HG03280 (cell line): ENCODE results near the gene ZNF532.
"Not testable (repeated sequence)": the region's sequence is repeated elsewhere in the genome, so short reads cannot be mapped to it uniquely, and the experiment has no call there.

Experiments
- ATAC-seq: cut with Tn5 transposase; IDR thresholded peaks from one replicate; pipeline ENCODE4 v1.9.1; 2021; ENCODE audit warnings: mild to moderate bottlenecking, moderate library complexity; ENCODE audit not compliant: unreplicated experiment

The ZNF532 gene

DNA sequence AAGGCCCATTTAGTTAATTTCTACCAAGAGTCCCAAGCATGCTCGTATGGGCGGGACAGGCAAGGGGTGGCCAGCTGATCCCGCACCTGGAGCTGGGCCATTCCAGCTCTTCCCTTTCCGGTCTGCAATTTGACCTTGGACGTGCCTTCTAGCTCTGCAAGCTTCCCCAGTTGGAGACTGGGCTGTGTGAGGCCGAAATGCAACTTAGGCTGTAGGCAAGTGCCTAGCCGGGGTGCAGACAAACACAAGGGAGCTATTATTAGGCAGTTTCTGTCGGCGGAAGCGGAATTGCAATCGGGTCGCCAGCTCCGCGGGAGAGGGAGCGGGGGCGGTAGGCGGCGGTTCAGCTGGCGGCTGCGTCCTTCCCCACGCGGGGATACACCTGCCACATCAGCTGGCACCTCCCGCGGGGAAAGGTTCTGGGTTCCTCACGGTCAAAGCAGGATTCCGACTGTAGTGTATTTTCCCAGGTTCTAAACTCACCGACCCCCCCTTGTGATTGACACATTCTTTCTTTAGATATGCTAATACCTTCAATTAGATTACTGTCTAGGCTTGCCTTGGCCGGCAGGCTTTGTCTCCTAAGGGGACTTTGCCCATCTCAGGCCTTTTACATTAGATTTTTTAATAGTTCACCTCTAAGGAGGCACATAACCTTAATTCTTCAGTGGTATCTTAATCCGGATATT is 17.1 kb upstream of the ZNF532 start:
- no peak for ATAC-seq

DNA sequence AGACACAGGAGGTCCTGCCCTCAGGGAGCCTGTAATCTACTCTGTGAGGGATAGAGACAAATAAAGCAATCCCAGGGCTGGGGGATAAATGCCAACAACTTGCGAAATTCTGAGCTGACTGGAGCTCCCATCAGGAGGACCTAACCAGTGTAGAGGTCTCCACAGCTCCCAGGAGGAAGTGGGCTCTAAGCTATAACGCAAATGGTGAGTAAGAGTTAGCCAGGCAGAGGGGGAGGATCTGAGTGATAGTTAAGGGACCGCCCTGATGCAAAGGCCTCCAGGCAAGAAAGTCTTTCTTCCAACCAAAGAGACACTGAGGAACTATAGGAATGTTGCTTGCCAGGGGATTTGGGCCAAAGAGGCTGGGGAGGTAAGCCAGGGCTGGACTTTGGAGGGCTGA is 16.0 kb upstream of the ZNF532 start:
- ATAC-seq, result no peak

DNA sequence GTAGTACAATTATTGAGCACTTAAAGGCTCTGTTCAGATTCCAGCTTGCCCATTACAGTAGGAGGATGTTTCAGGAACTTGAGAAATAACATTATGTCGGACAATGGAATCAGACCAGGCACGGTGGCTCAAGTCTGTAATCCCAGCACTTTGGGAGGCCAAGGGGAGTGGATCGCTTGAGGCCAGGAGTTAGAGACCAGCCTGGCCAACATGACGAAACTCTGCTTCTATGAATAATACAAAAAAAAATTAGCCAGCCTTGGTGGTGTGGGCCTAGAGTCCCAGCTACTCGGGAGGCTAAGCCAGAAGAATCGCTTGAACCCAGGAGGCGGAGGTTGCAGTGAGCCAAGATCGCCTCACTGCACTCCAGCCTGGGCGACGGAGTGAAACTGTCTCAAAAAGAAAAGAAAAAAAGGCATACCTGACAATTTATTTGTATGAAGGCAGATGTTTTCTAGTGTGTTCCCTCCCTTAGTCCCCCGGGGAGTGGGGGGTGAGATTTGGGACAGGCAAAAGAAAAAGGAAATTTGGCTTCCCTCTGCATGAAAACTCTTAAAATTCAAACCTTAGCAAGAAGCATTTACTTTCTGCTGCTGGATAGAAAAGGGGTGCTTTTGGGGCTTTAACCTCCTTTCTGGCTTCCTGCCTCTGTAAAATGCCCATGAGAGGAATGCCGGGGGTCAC is 13.7 kb upstream of the ZNF532 start:
- ATAC-seq, result no peak

DNA sequence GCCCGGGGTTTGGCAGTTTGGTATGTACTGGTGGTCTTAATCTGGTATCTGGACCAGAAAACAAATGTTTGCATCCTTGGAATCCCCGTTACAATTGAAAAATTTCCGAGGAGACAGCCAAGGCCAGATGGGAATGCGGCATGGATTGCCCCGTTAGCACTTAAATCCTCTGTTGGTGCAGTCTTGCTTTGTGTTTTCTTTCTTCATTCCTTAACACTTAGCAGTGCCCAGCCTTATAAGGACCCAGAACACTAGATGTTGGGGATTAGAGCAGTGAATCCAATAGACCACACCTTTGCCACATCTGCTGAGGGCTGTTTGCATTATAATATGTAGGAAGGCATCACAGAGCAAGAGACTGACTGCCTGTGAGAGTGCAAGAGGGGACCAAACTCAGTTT is 12.8 kb upstream of the ZNF532 start:
- ATAC-seq, result no peak

DNA sequence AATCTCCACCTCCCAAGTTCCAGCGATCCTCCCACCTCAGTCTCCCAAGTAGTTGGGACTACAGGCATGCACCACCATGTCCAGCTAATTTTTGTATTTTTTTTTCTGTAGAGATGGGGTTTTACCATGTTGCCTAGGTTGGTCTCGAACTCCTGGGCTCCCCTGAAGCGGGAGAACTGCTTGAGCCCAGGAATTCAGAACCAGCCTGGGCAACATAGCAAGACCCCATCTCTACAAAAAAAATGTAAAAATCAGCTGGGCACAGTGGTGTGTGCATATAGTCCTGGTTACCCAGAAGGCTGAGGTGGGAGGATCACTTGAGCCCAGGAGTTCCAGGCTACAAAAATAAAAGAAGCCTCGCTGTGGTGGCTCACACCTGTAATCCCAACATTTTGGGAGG is 12.0 kb upstream of the ZNF532 start:
- no peak for ATAC-seq

DNA sequence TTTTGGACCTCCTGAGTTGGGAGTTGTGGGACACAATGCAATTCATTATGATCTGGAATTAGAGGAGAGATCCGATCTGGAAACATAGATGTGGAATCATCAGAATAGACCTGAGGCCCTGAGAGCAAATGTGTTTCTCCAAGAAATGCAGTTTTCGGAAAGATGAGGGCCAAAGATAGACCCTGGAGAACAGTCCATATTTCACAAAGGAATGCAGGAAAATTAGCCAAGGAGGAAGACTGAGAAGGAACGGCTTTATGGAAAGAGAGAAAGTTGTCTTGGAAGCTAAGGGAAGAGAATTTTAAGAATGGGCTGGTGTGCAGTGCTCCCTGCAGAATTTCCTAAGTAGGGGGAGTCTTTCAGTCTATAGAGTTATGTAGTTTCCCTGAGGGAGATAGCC is 11.1 kb upstream of the ZNF532 start:
- no peak for ATAC-seq

DNA sequence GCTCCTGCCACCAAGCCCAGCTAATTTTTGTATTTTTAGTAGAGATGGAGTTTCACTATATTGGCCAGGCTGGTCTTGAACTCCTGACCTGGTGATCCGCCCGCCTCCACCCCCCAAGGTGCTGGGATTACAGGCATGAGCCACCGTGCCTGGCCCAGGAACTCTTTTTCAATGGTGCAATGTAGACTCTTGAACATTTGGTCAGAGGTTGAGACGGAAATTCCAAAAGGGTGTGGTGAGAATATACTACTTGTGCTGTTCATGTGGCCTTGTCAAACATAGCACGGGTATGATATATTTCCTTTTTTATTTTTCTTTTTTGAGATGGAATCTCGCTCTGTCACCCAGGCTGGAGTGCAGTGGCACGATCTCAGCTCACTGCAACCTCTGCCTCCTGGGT is 9.2 kb upstream of the ZNF532 start:
- ATAC-seq, result not testable (repeated sequence)

DNA sequence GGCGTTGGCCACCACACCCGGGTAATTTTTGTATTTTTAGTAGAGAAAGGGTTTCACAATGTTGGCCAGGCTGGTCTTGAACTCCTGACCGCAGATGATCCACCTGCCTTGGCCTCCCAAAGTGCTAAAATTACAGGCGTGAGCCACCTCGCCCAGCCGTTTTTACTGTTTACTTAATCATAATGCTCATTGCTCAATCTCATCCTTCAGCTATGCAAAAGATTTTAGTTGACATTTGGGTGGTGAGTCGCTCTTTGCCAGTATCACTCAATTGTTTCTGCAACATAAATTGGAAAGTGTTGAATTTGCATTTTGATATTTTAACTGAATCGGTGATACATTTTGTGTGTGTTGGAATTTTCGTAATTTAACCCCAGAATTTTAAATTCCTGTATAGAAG is 7.8 kb upstream of the ZNF532 start:
- no peak for ATAC-seq

DNA sequence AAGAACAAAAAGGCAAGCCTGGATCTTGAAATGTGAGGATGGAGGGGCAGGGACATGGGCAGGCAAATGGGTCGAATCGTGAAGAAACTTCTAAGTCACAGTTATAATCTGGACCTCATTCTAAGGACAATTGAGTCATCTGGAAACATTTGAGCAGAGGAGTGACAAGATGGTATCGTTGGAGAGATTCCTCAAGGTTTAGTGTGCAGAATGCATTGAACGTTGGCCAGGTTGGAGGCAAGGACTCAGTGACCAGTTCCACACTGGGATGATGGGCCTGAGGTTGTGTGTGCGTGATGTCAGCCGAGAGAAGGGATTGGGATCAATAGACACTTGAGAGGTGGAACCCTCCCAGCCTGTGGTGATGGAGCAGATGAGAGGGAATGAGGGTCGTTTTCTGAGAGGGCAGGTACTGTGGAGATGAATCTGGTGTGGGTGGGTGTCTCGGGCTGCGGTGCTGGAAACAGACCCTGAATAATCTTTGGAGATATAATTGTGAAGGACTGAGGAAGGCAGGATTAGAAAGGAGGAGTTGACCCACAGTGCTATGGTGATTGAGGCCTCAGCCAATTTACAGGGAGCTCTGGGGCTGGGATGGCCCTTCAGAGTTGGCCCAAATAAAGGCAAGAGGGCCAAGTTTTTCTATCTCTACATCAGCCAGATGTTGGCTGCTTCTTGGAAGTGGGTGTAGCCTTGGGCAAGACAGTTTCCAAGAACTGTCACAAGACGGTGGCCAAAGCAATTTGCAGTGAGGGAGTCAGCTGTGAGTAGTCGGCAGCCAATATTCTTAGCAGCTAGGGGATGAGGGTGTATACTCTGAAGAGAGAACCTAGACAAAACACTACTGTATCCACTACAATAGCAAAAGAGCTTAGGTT is 5.8 kb upstream of the ZNF532 start:
- ATAC-seq, result no peak

DNA sequence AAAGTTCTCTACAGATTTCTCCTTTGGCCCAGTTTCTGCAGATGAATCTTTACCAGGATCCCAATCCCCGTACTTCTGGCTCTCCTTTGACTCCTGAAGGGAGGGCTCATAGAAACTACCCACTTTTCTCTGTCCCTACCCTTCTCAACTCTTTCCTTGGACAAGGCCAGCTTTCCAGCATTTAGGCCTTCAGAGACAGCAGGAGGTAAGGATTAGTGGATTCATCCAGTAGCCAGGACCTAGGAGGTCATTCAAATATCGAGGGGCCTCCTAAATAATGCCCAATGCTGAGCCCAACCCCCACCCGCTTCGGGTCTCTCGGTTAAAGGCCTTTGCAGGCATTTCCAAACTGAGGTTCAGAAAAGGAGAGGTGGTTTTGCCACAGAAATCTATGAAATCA is 4.8 kb upstream of the ZNF532 start:
- no peak for ATAC-seq

DNA sequence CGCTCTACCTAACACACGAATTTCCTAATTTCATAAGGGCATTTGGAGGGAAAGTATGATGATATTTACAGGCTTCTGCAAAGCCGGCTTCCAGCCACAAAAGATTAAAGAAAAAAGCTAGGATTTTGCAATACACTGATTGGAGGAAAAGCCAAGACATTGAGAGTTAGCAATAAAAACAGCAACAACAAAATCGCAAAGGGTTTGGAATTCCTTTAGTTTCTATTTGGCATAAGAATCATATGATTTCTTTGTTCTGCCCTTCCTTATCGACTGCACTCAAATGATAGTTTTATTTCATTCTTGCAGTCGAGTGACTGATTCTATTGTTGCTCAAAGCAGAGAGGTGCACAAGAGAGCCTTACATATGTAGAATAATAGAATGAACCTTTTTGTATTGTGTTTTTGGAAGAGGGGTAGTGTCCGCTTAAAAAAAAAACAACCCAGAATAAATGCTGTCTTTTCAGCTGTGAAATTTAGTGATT is 3.9 kb upstream of the ZNF532 start:
- no peak for ATAC-seq

DNA sequence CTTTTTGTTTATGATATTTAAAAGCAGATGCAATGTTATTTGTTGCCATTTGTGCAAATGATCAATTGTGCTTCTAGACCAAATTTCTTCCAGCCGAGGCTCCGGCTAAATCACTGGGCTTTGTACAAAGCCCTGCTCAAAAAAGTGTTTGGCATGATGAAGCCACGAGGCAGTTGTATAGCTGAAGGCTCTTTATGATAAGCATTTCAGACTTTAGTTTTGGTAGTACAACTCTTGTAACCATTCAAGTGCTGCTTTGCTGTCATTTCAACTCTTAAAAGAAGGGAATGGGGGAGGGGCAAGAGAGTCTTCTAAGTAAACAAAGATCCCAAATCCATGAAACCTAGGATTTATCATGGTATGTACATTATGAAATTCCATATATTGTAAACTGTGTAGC is 3.3 kb upstream of the ZNF532 start:
- ATAC-seq, result no peak

DNA sequence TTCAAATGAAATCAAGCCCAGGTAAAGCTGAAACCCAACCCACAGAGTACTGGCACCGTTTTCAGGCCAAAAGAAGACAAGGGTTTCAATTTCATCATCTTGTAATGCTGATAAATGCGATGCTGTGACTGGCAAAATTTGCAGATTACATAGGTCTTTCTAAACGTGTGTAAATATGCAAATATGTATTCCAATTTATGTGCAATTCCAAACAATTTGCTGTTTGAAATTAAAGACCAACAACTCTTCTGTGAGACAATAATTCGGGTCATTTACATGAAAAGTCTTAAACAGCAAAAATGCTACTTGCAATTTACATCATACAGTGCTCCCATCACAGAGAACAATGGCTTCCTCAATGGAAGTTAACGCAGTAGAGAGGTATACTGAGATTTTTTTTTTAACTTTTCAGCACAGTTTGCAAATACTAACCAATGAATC is 2.8 kb upstream of the ZNF532 start:
- ATAC-seq, result no peak

DNA sequence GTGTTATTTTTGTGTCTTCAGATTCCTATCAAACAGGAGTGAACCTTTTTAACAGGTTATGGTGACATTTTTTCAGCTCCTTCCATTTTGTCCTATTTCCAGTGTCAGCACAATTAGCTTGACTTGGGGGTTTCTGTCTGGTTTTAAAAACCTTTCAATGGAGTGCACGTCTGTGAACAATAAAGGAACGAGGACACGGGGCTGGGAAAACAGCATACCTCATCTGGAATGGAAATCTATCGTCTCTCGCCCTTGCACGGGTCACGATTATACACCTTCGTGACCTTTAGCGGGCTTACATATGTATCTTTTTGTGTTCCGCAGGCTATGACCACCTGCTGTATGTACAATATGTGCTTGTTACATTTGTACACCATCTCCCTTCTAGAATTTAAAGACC is 2.3 kb upstream of the ZNF532 start:
- no peak for ATAC-seq

DNA sequence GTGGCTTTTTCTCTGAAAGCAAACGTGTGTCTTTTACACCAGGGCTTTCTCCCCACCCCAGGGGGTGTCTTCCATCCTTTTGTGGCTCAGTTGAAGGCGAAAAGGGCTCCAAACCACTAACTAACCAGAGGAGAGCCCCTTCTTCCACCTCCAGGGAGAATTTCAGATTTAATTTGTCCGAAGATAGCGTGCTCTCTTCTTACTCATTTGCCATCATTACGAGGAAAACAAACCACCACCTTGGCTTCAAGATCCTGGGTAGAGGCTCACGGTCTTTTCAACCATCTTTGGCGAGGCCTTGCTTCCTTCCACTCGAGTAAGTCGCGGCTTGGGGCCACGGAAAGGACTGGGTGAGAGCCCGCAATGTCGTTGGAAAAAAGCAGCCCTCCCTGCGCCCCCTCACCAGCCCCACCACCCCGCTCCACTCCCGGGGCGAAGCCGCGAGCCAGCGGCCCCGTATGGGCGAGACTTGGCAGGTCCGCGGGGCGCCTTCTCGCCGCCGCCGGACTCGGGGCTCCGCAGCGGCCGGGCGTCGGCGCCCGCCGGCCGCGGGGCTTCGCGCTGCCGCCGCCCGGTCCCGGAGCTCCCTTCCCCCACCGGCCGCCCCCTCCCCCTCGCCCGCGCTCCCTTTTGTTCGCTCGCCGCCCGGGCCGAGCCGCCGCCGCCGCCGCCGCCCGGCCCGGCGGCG is 1.7 kb upstream of the ZNF532 start:
- ATAC-seq, result no peak

DNA sequence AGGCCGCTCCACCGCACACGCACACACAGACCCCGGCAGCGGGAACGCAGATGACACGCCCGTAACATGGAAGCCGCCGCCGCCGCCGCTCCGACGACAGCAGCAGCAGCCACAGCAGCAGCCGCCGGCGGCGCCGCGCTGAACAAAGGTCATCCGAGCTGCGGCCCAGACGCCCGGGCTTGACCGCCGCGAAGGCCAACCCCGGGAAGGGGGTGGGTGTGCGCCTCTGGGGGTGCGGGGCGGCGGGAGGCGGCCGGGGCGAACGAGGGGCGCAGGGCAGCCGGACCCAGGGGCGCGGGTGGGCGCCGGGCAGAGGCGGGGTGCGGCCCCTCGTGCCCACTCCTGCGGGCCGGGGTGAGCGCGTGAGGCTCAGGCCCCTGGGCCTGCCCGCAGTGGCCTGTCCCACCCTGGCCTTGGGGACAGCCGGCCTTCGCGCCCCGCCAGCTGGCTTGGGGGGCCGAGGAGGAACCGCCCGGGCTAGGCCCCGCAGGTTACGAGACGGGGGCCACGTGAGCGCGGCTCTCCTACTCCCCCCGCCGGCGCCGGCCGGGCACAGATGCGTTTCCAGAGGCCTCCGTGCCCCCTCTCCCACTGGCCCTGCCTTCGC is 1.0 kb upstream of the ZNF532 start:
- no peak for ATAC-seq

DNA sequence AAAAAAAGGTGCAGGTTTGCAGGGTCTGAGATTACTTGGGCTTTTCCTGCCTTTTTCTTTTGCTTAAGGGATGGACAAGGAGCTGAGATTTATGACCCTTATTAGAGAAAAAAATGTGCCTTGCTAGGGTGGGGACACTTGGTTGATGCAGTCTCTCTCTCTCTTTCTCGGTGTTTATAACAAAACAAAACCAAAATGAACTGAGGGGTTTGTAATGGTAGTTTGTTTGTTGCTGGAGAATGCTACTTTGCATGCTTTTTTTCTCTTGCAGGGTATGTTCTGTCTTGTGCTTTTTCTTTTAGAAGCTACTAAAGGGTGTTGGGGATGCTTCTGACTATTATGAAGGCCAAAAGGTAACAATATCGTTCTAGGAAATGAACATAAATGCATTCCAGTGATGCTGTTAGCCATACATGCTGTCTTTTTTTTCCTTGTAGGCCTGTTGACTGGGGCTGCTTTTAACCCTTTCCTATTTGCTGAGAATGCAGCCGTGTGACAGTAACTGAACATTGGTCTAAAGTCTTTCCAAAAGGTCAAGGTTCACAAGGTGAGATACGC is 435 bp downstream of the ZNF532 start:
- no peak for ATAC-seq

DNA sequence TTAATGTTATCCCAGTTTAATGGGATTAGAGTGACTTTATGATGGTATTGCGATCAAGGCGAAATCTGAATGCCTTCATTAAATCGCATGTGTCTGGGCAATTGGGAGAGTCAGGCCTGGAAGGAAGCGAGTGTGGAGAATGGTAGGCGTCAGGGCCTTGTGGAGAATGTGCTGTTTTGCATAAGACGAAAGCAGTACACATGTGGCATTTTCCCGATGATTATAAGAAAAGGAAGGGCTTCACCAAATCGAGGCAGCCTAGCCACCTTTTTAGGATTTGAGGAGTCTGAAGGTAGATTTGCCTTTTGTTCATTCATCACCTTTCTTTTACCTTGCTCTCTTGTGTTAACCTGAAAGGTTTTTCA is 1.0 kb downstream of the ZNF532 start:
- no peak for ATAC-seq

DNA sequence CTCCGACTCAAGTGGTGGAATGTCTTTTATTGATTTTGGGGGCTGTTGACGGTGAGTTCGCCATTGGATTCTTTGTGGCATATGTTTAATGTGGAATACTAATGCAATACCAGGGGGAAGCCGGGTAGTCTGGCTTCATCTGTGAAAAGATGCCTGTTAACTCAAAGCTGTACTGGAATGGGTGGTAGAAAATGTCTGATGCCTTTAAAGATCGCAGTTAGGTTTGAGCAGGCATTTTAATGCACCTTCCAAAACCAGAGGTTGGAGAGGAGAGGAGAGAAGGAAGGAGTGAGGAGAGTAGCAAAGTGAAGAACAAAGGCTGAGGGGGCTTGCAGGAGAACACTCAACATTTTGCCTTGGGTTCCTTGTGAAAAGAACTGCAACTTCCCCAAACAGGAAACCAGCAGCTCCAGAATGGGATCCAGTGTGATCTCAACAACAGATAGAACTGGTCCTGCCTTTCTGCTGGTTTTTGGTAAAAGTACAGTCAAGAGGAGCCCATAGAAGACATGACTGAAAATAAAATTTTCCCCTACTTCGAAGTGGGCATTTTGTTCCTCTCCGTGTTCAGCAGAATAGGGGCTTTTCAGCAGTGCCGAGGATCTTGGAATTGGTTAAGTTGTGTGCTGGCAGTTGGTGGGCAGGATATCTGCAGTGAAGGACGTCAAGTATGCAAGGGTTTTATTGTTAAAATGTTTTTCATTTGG is 1.5 kb downstream of the ZNF532 start:
- no peak for ATAC-seq

DNA sequence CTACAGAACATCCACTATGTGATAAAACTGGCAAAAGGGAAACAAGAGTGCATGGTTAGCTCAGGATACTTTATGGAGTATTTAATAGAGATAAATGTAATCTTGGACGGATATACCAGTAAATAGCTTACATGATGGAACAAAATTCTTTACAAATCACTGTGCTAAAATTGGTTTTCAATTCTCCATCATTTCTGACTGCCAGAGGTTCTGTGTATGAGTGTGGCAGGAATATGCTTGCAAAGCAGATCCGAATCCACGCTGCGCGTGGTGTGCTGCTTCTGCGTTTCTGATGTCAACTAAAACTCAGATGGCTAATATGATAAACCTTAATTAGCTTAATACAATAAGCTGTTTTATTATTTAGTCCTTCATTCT is 2.1 kb downstream of the ZNF532 start:
- no peak for ATAC-seq
